ENCODE results near the gene TMEM60.
"Not testable (repeated sequence)": the region's sequence is repeated elsewhere in the genome, so short reads cannot be mapped to it uniquely, and the experiment has no call there.

TMEM60 gene

DNA sequence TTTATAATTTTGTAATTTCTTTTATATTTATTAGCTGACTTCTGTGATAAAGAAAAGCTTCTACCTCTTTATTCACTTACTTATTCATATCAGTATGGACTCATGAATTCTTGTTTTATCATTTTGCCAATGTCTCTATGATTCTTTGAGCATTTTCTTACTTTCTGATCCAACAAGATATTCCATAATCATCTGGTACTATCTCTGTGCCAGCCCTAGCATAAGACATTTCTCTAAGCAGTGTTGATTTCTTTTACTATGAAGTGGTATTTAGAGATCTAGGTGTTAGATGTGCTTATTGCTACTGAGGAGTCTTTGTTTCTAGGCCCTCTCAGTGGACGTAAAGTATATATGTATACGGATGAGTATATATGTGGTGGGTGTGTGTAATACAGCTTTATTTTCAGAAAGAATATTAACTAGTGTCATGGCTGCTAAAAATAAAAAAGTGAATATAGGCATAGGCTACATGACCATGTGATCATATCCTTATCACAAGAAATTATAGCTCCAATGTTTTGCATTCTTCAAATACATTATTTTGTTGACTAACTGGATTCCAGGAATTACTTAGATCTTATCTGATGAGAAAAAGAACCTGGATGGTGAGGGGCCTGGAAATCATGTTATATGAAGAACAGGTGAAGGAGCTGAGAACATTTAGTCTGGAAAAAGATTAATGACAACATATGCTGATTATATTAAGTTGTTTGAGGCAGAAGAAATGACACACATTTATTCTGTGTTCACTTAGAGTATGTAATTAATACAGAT lies 13.5 kb upstream of the TMEM60 start:
- DNase-seq (ENCODE audit: low spot score), result no peak

DNA sequence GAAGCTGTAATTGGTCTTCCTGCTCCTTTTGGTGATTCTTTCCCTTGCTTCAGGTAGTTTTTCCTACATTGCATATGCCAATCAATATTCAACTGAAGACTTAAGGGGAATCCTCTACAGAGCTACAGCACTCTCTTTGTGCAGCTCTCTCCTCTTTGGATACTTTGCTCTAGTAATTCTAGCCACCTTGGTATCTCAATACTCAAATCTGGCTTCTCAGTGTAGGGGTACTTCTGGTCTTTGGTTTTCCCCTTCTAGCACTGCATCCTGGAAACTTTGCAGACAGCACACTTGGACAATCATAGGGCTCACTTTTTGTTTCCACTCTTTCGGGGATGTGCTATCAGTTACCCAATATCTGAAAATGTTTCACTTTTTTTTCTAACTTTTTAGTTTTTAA lies 10.3 kb upstream of the TMEM60 start:
- no peak for DNase-seq (ENCODE audit: low spot score)

DNA sequence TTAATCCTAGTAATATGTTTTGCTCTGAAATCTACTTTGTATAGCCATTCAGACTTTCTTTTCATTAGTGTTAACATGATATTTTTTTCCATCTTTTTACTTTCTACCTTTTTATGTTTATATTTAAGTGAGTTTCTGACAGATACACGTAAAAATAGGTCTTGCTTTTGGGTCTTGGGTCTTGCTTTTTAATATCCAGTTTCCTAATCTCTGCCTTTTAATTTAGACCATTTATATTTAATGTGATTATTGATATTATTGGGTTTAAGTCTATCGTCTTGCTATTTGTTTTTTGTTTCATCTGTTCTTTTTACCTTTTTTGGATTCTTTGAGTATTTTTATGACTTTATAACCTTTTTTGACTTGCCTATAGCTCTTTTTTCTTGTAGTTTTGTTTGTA lies 8.2 kb upstream of the TMEM60 start:
- no peak for DNase-seq (ENCODE audit: low spot score)

DNA sequence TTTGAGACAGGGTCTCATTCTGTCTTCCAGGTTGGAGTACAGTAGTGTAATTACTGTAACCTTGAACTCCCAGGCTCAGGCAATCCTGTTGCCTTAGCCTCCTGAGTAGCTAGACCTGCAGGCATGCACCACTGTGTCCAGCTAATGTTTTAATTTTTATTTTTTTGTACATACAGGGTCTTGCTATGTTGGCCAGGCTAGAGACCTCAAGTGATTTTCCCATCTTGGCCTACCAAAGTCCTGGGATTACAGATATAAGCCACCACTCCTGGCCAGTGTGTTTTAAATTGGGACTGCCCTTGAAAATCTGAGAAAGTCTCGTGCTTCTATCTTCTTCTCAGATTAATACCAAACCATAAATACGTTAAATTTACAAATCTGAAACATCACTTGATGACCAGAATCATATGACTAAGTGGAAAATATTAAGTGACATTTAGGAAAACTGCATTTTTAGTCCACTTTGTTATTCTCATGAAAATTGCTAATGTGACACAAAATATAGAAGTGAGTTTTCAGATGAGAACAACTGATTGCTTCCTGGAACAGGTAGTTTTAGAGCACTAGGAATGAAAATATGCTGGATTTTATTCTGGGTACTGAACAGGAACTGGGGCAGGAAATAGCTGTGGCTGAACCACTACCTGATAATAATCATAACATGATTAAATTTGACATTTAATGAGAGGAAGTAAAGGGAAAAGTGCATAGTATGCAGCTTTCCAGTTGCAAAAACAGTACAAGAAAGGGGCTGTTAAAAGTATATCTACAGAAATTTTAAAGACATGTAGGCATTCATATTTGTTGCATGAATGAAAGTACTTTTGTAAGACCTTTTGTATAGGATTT lies 4.5 kb upstream of the TMEM60 start:
- DNase-seq (ENCODE audit: low spot score), result no peak

DNA sequence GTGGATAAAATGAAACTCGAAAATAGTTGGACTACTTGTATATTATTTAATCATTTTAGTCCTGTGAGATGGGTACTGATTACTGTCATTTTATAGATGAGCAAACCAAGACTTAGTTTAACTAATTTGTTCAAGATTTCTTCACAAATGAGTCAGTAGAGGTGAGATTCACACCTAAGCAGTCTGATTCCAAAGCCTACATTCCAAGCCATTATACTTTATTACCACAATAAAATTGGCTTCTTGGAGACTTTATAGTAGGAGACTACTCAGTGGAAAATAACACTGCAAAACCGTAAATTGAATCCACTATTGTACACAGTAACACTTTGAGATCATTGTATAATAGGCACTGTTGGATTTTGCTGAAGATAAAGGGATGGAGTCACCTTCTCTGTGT lies 2.5 kb upstream of the TMEM60 start:
- DNase-seq (ENCODE audit: low spot score), result no peak

DNA sequence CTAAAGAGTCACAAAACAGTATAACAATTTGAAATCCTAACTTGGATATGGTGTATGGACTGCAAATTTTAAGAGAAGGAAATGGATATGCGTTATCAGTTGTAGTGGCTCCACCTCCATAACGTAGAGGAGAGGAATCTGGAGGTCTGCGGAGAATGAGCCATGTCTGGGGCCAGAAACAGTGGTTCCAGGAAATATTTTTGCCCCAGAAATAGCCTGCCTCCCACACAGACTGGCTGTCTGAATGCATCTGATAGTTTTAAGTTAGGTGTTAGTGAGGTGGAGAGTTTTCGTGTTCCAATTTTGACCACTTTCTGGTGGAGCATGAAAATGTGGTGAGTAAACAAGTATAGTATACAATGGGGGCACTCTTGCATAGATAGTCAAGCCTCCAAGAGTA lies 1.9 kb upstream of the TMEM60 start:
- no peak for DNase-seq (ENCODE audit: low spot score)

DNA sequence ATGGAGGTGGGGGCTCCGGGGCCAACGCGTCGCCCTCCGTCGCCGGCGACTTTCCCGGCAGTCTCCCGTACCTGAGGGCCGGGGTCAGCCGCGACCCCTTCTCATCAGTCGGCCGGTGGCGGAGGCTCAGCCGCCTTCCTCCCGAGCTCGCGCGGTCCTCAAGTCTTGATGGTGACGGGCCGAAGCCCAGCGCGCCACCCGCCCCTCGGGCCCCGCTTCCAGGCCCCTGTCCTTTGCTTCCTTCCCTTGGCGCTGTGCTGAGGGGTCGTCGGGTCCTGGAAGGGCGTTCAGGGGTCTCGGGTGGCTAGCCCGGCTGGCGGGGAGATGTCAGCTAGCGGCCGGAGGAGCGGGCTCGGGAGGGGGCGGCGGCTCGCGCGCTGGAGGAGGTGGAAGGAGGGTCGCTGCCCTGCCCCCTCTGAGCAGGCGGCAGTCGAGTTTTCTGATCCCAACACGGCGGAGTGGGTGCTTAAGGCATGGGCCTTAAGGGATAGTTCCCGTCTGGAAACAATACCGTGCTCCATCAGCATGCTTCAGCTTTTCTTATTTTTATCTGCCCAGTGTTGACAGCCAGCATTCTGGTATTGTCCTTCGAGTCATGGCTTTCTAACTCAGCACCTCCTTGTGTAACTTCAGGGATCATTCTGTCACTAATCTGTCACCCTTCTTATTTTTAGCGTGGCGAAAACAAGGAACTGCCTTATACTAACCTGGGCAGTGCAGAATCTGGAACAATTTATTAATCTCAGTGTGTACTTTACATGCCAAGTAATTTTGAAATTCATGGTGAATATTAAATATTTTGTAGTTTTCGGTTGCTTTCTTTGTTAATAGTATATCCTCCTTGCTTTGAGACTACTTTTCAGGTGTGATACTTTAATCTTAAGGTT lies 1.1 kb upstream of the TMEM60 start:
- DNase-seq (ENCODE audit: low spot score), result peak; percentile 64

DNA sequence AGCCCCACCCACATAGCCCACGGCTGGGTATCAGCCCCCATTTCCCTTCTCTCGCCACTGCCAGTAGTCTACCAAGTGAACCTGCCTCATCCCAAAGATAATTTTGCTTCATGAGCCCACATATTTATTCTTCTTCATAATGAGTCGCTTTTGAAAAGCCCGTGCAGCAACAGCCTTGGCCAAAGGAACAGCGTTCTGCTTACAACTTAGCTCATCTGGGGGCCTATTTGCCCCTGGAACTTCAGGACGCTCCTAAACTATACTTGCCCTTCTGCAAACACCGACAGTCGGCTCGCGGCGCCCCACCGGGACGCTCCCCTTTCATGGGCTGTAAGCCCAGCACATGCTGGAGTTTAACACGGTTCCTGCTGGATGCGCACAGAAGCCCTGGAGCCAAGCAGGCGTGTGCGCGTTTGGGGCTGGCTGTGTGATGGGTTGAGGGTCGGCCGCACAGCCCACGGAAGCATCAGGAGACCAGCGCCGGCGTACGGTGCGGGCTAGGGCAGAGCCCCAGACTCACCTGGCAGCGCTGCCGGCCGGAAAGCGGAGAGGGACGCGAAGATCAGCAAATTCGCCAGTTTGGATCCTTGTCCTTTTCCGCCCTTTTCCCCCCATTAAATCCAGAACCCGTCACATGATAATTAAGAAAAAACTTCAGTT lies 370 bp downstream of the TMEM60 start:
- no peak for DNase-seq (ENCODE audit: low spot score)

DNA sequence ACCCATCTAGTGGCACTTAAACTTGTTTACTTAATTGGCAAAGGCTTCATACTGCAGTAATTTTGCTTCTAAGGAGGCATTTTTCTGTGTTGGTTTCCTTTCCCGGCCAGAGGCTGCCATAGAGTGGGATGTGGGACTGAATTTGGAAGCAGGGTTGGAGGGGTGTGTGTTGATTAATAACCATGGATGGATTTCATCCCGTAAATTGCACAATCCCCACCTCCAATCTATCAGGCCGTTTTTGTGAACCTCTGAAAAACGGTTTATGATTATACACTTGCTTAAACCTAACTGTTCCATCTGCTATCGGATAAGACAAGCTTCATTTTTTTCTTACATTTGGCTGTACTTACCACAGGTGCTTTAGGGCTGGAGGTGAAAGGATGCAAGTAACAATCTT lies 1.3 kb downstream of the TMEM60 start:
- DNase-seq (ENCODE audit: low spot score), result no peak

DNA sequence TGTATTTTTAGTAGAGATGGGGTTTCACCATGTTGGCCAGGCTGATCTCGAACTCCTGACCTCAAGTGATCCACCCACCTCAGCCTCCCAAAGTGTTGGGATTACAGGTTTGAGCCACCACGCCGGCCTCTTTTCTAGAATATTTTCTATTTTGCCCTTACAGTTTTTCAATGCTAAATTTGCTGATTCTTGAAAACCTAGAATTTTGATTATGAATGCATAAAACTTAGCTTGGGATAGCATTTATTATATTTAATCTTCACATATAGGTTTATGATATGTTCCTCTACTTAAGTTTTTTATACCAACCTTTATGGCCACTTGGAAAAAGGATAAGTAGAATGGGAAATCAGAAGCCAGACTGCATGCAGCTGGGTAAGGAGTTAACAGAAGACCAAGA lies 2.1 kb downstream of the TMEM60 start:
- DNase-seq (ENCODE audit: low spot score), result no peak

DNA sequence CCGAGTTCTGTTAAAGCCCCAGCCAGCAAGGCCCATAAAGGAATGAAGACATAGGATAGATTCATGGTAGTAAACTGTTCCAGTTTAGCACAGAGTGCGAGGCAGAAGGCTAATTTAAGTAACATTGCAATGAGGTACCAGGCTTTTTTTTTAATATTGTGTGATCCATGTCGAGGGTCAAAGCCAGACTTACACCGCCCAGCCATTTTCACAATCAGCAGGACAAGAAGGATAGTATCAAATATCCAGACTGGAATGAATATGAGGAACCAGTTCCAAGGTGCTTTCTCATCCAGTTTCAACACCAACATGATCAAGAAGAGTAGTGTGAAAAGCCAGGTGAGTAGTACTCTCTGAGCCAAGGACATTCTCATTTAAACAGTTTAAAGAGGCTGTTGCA lies 4.2 kb downstream of the TMEM60 start:
- no peak for DNase-seq (ENCODE audit: low spot score)

DNA sequence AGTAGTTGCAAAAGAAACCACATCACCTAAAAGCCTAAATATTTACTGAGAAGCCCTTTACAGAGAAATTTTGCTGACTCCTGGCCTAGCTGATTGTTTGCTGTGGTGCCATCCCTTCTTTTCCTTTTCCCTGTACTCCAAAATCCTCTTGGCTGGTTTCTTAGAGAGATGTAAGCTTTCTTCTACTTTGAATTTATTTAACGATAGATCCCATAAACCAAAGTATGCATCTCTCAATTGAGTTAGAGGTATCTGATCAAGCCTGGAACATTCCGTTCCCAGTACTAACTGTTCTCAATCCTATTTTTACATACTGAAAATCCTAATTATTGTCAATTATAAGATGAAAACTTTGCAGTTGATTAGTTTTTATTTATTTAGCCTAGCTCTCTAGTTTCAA lies 6.3 kb downstream of the TMEM60 start:
- no peak for DNase-seq (ENCODE audit: low spot score)

DNA sequence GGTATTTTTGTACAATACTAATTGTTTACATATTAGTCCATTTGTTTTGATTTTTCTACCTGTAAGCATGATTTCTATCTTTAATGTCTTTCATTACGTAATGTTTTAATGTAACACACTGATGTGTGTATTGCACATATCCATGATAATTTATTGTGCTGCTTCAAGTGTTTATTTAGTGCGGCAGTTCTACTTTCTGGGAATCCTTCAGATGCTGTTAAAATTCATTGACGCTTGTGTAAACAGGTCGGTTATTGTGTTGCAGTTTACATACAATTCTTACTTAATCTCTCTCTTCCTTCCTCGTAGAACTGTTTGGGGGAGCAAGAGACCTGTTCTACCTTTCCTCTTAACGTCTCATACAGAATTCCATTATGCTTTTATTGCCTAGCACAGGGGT lies 6.9 kb downstream of the TMEM60 start:
- DNase-seq (ENCODE audit: low spot score), result no peak

DNA sequence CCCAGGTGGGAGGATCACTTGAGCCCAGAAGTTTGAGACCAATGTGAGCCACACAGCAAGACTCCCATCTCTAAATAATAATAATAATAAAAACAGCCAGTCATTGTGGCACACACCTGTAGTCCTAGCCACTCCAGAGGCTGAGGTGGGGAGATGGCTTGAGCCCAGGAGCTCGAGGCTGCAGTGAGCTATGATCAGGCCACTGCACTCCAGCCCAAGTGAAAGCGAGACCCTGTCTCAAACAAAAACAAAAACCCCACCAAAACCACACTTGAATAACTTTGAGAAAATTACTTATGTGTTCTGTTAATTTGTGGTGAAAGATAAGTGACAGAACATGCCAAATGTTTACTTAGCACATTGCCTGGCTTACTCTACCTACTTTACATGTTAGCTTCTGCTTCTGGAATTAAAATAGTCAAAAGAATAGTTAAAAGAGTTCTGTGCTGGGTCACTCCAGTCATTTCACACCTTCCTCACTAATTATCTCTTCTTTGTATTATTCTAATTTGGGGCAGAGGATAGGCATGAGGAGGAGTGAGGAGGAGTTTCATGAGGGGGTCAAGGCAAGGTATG lies 9.8 kb downstream of the TMEM60 start:
- DNase-seq (ENCODE audit: low spot score), result no peak

DNA sequence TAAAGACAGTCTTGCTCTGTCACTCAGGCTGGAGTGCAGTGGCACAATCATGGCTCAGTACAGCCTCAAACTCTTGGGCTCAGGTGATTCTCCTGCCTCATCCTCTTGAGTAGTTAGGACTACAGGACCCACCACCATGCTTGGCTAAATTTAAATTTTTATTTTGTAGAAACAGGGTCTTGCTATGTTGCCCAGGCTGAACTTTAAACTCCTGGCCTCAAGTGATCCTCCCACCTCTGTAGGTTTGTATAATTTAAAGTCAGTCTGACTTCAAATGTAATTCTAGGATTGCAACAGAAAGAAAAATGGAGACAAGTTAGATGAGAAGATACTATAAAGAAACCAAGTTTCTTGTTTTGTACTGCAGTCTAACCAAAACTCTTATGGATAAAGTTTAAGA lies 11.5 kb downstream of the TMEM60 start:
- no peak for DNase-seq (ENCODE audit: low spot score)

DNA sequence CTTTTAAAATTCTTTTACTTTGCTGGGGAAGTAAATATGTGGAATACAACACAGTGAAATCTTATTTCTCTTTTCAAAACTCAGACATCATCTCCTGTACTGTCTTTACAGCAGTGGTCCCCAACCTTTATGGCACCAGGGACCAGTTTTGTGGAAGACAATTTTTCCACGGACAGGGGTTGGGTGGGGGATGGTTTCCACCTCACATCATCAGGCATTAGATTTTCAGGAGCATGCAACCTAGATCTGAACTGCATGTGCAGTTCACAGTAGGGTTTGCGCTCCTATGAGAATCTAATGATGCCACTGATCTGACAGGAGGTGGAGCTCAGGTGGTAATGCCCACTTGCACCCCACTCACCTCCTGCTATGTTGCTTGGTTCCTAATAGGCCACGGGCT lies 12.2 kb downstream of the TMEM60 start:
- DNase-seq (ENCODE audit: low spot score), result no peak

DNA sequence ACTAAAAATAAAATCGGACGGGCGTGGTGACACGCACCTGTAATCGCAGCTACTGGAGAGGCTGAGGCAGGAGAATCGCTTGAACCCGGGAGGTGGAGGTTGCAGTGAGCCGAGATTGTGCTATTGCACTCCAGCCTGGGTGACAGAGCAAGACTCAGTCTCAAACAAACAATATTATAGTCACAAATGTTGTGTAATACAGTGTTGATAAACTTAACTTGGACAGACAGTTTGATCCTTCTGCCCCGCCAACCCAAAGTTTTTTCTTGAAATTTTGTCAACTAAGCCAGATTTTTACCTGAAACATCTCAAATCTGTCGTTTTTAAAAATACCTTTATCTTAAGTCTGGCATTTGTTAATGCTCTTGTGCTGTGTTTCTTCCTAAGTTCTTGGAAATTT lies 13.8 kb downstream of the TMEM60 start:
- not testable (repeated sequence) for DNase-seq (ENCODE audit: low spot score)

DNA sequence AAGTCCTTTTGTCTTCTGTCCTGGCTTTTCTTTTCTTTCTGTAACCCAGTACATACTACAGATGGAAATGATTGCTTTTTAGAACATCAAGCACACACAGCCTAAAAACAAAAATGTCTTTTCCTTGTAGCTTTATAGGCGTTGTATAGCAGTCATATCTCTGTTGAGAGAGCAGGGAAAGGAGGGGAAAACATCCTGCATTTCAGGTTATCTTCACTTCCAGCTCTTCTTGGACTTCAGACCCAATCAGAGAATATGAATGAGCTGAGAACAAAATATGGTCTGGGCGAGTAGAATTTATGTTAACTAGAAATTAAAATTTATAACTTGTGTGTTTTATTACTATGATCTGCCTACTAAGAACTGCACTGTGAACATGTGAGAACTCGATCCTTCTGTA lies 14.7 kb downstream of the TMEM60 start:
- no peak for DNase-seq (ENCODE audit: low spot score)

DNA sequence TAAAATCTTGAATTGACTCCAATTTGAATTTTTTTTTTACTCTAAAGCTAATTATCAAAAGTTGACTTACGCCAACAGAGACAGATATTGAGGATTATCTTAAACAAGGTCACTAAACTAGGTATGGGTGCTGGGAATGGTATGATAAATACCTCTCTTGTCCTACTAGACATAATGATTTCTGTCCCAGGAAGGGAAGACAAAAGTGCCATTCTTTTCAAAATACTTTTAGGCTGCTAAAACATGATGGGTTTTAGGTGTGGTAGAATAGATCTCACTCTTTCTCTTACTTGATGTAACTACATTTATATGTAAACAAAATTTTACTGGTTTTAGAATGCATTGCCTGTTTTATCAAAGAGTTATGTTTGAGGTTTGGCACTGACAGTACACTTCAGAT lies 15.1 kb downstream of the TMEM60 start:
- no peak for DNase-seq (ENCODE audit: low spot score)

DNA sequence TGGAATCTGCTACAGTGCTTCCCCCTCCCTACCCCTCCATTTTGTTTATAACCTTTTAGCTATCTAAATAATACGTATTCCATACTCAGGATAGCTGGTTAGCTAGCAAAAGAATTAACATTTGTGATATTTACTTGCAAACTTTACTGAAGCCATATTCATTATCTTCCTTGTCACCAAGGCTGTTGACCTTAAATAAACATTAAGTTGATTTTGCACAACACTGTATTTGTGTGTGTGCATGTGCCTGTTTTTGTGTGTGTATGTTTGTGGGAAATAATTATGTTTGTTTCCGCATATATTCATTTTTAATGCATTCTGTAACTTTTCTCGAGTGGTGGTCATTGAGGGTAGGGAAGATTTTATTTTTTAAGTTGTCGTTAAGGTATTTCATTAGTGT lies 15.9 kb downstream of the TMEM60 start:
- DNase-seq (ENCODE audit: low spot score), result no peak

DNA sequence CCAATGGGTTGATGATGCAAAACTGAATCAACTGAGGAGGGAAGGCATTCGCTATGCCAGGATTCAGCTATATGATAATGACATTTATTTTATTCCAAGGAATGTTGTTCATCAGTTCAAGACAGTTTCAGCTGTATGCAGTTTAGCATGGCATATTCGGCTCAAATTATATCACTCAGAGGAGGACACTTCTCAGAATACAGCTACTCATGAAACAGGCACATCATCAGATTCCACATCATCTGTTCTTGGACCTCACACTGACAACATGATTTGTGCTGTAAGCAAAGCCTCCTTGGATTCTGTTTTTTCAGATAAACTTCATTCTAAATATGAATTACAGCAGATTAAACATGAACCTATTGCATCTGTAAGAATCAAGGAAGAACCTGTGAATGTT lies 19.7 kb downstream of the TMEM60 start:
- no peak for DNase-seq (ENCODE audit: low spot score)

DNA sequence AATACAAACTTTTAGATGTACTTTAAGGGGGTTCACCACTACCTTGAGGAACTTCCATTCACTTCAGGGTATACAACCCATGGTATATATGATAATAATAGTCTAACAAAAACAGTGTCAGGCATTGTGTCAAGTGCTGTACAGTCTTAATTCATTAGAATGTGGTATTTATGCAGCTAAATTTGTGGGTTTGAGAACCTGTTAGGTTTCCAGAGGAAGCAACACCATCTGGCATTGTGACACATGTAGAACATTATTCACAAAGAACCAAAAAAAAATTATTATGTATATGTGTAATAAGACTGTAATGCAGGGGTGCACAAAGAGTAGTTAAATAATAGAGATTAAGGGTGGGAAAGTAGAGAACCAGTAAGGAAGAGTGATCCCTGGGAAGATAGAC lies 26.3 kb downstream of the TMEM60 start:
- DNase-seq (ENCODE audit: low spot score), result no peak
